HL-60 (cell line): ENCODE measurements around the gene GPR42.

ENCODE experiments used
- DNase-seq, 2 experiments: peaks; one replicate each; pipeline ENCODE4 v3.0.0-alpha.2; 2010 to 2020; ENCODE audit warnings: low read depth in 1 of 2, low spot score in 1 of 2
- H3K27ac ChIP-seq: fragments of 250-450 bp; sonication (Bioruptor Pico); replicated peaks from 2 replicates; pipeline ENCODE4 v1.5.1; 2020; ENCODE audit warnings: mild to moderate bottlenecking, moderate library complexity
- H3K27me3 ChIP-seq: fragments of 250-450 bp; sonication (Bioruptor Pico); 2 replicates; pipeline ENCODE4 v1.5.1; 2021; ENCODE audit warnings: mild to moderate bottlenecking, moderate library complexity; ENCODE audit not compliant: insufficient read depth, poor library complexity, severe bottlenecking
- H3K4me3 ChIP-seq: replicated peaks from 2 replicates; pipeline ENCODE4 v1.5.1; 2011; ENCODE audit warnings: mild to moderate bottlenecking, control low read depth, low read length; ENCODE audit not compliant: insufficient read depth
- CTCF ChIP-seq: IDR thresholded peaks from one replicate; pipeline ENCODE4 v1.5.1; 2011; ENCODE audit warnings: low read length, control low read depth, inconsistent platforms; ENCODE audit not compliant: insufficient read depth
- GABPA ChIP-seq: IDR thresholded peaks from 2 replicates; pipeline ENCODE4 v1.6.1; 2012; ENCODE audit warnings: low read depth
- POLR2AphosphoS5 ChIP-seq: IDR thresholded peaks from 2 replicates; pipeline ENCODE4 v1.6.1; 2012; ENCODE audit warnings: low read depth
- REST ChIP-seq: IDR thresholded peaks from 2 replicates; pipeline ENCODE4 v1.6.1; 2012; ENCODE audit warnings: low read depth; ENCODE audit not compliant: insufficient replicate concordance
- SPI1 ChIP-seq: IDR thresholded peaks from 2 replicates; pipeline ENCODE4 v1.6.1; 2012; ENCODE audit warnings: low read depth, mild to moderate bottlenecking, borderline replicate concordance

GPR42 gene

GRCh38 chr19:35362261-35363000, 8.4 kb upstream of the GPR42 start:
- TF ChIP-seq CTCF: no peak
- no peak for TF ChIP-seq REST
- no peak for TF ChIP-seq POLR2AphosphoS5
- no peak for TF ChIP-seq SPI1
- Histone ChIP-seq H3K27ac (no peak overlapping the region), H3K27me3 (no peaks in the 10 kb centered on the region), H3K4me3 (no peak overlapping the region)
- no peak for DNase-seq

GRCh38 chr19:35363001-35363590, 7.8 kb upstream of the GPR42 start:
- no peak overlapping the region for H3K27ac ChIP-seq
- no peak overlapping the region for H3K4me3 ChIP-seq
- no peaks in the 10 kb centered on the region for H3K27me3 ChIP-seq
- DNase-seq: no peak
- TF ChIP-seq CTCF (no peak), SPI1 (no peak), GABPA (no peak), POLR2AphosphoS5 (no peak), REST (no peak)

- DNase-seq: no peak
- TF ChIP-seq REST: no peak
- no peak for TF ChIP-seq SPI1
- no peak for TF ChIP-seq CTCF
- TF ChIP-seq GABPA: no peak
- no peak for TF ChIP-seq POLR2AphosphoS5
- no peak overlapping the region for H3K4me3 ChIP-seq
- no peak overlapping the region for H3K27ac ChIP-seq
- no peaks in the 10 kb centered on the region for H3K27me3 ChIP-seq
Measured at GRCh38 chr19:35363711-35364425, 7.0 kb upstream of the GPR42 start.
